B cell (primary cell): ENCODE results near the gene WWP2. TPM values are rescaled to one million over a fixed set of nuclear protein-coding genes. Genes with fewer than 3 reads are reported as not detected.

Experiments
- ATAC-seq: fragments of 200-7000 bp; cut with Tn5 transposase; one replicate; pipeline ENCODE4 v1.10.0; 2021; ENCODE audit warnings: low read depth, mild to moderate bottlenecking, moderate number of reproducible peaks, moderate library complexity
- CTCF ChIA-PET: fragments of 350-600 bp; sonication (Branson Sonifier 250); formaldehyde crosslinking; loops from one replicate; lab custom pipeline; 2021; ENCODE audit warnings: antibody characterized with exemption, inconsistent platforms; lab: Charles Lee
- POLR2A ChIA-PET: fragments of 350-600 bp; sonication (Branson Sonifier 250); formaldehyde crosslinking; loops from one replicate; lab custom pipeline; 2021; ENCODE audit warnings: antibody characterized with exemption; lab: Charles Lee
- DNase-seq: peaks from one replicate; pipeline ENCODE4 v3.0.0; 2013
- H2AFZ ChIP-seq: 2 replicates; pipeline ENCODE4 v1.6.1; 2012; ENCODE audit warnings: mild to moderate bottlenecking, low read depth, low read length; ENCODE audit not compliant: insufficient read depth, poor library complexity, severe bottlenecking
- H3K27ac ChIP-seq, 2 donors: 1 replicate in 1 of 2; 2 replicates in 1 of 2; pipeline ENCODE4 v1.5.1; 2012 to 2013; ENCODE audit warnings: low read length in 2 of 2, mild to moderate bottlenecking in 2 of 2, moderate library complexity in 1 of 2
- H3K27me3 ChIP-seq, 4 experiments: fragments of 200-600 bp in 1 of 4; sonication (generic) in 1 of 4; replicated peaks in 1 of 4; 1 replicate in 2 of 4; 2 replicates in 2 of 4; pipeline versions ENCODE4 v1.6.1 to v1.7.0; 2013 to 2016; ENCODE audit warnings: low read length in 3 of 4, mild to moderate bottlenecking in 2 of 4, mixed read lengths in 1 of 4, moderate library complexity in 1 of 4; ENCODE audit not compliant: insufficient read depth in 4 of 4, control insufficient read depth in 3 of 4; ENCODE audit errors: control extremely low read depth in 1 of 4
- H3K36me3 ChIP-seq, 2 experiments: replicated peaks in 1 of 2; 1 replicate in 1 of 2; 2 replicates in 1 of 2; pipeline versions ENCODE4 v1.6.1 to v1.7.1; 2013; ENCODE audit warnings: low read length in 1 of 2; ENCODE audit not compliant: insufficient read depth in 2 of 2, control insufficient read depth in 1 of 2; ENCODE audit errors: control extremely low read depth in 1 of 2, extremely low read depth in 1 of 2
- H3K4me1 ChIP-seq, 2 donors: fragments of 200-600 bp in 1 of 2; sonication (generic) in 1 of 2; 1 replicate in 1 of 2; 2 replicates in 1 of 2; pipeline versions ENCODE4 v1.5.1 to v1.6.1; 2013 to 2017; ENCODE audit warnings: low read length in 2 of 2; ENCODE audit not compliant: control insufficient read depth in 2 of 2, insufficient read depth in 2 of 2
- H3K4me2 ChIP-seq: replicated peaks from 2 replicates; pipeline ENCODE3; 2012; ENCODE audit warnings: mild to moderate bottlenecking, low read depth, low read length; ENCODE audit not compliant: poor library complexity, severe bottlenecking
- H3K4me3 ChIP-seq, 5 experiments: fragments of 200-600 bp in 1 of 5; sonication (generic) in 1 of 5; 1 replicate in 3 of 5; 2 replicates in 2 of 5; pipeline versions ENCODE4 v1.5.1 to v1.7.0; 2011 to 2016; ENCODE audit warnings: low read length in 4 of 5, mild to moderate bottlenecking in 4 of 5, low read depth in 2 of 5, control low read depth in 1 of 5, moderate library complexity in 1 of 5; ENCODE audit not compliant: insufficient read depth in 1 of 5; ENCODE audit errors: control extremely low read depth in 1 of 5, extremely low read depth in 1 of 5
- H3K79me2 ChIP-seq: fragments of 200-600 bp; sonication (generic); one replicate; pipeline ENCODE4 v1.6.0; 2016; ENCODE audit warnings: low read length; ENCODE audit not compliant: control insufficient read depth, insufficient read depth
- H3K9ac ChIP-seq: fragments of 200-600 bp; sonication (generic); 2 replicates; pipeline ENCODE4 v1.6.1; 2017; ENCODE audit warnings: mild to moderate bottlenecking, low read length, moderate library complexity
- H3K9me3 ChIP-seq, 3 donors: one replicate each; pipeline versions ENCODE4 v1.6.1 to v1.7.1; 2013; ENCODE audit warnings: low read length in 2 of 3; ENCODE audit not compliant: control insufficient read depth in 2 of 3, insufficient read depth in 1 of 3; ENCODE audit errors: control extremely low read depth in 1 of 3
- H4K20me1 ChIP-seq: 2 replicates; pipeline ENCODE4 v1.6.0; 2012; ENCODE audit warnings: mild to moderate bottlenecking, low read length; ENCODE audit not compliant: insufficient read depth, control insufficient read depth, poor library complexity, severe bottlenecking
- H3K27ac Mint-ChIP-seq: one replicate; pipeline ENCODE4 v1.8.0; 2021; ENCODE audit warnings: mixed read lengths
- H3K27me3 Mint-ChIP-seq: one replicate; pipeline ENCODE4 v1.8.0; 2021; ENCODE audit warnings: mixed read lengths
- H3K4me1 Mint-ChIP-seq: one replicate; pipeline ENCODE4 v1.8.0; 2021; ENCODE audit warnings: mixed read lengths
- H3K4me3 Mint-ChIP-seq: one replicate; pipeline ENCODE4 v1.8.0; 2021; ENCODE audit warnings: mixed read lengths
- H3K9me3 Mint-ChIP-seq: one replicate; pipeline ENCODE4 v1.8.0; 2022; ENCODE audit warnings: mixed read lengths; ENCODE audit not compliant: insufficient read depth
- EZH2 ChIP-seq: IDR thresholded peaks from 2 replicates; pipeline ENCODE4 v1.6.1; 2012; ENCODE audit warnings: borderline replicate concordance, low read depth, mild to moderate bottlenecking, moderate library complexity, low read length; ENCODE audit not compliant: insufficient read depth, poor library complexity, severe bottlenecking
- WGBS: methylation state at CpG from one replicate; pipeline ENCODE4 v1.1.5; 2013; ENCODE audit warnings: missing lambda C conversion rate; ENCODE audit not compliant: insufficient coverage; 5-methylcytosine and 5-hydroxymethylcytosine counted together
- intact Hi-C: fragments of 100-400 bp; cut with micrococcal nuclease; formaldehyde crosslinking; loops from one replicate; pipeline ENCODE4 v1.10.0; 2022
- polyA plus RNA-seq: library from polyadenylated mRNA; depleted of rRNA; stranded (reverse); fragments of >200 nt; gene quantifications from 2 replicates; pipeline ENCODE4 v1.2.3, GENCODE V29; 2012
- total RNA-seq, 2 donors: library from RNA; stranded (reverse); fragments of 120-200 nt in 1 of 2; gene quantifications; 1 replicate in 1 of 2; 2 replicates in 1 of 2; pipeline versions ENCODE4 v1.2.3 to v1.2.4, GENCODE V29; 2013 to 2022
- TF ChIP-seq, protein P1 (sequence below): fragments of 200-600 bp; IDR thresholded peaks from one replicate; pipeline ENCODE4 v1.8.0; 2022; ENCODE audit warnings: antibody characterized with exemption, mild to moderate bottlenecking

The WWP2 gene
- total and polyA plus RNA-seq, 2 donors (not counting 1 experiment from before 2014, with no cell fraction given) = 33.4 to 105 TPM

- H2AFZ ChIP-seq = no peak overlapping the region
Measured at GRCh38 chr16:69863401-69864281, 101.5 kb downstream of the WWP2 start.

DNA sequence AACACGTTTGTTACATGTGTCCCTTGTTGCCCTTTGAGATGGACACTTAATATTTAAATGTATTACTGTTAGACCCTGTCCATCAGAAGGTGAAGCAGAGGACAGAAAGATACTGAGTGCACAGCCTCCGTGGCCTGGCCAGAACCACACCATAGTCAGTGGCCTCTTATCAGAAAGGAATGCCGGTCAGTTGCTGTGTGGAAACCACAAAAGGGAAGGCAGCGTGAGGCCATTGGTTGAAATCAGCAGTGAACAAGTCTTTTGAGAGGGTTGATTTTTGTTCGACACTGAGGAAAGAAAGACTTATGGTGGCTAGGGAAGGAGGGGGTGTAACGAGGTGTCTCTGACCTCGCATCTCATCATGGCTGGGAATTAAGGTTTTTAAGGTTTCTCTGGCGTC lies 103.6 kb downstream of the WWP2 start:
- no peak overlapping the region for H3K4me2 ChIP-seq
- TF ChIP-seq EZH2 = no peak
- TF ChIP-seq, protein P1, sequence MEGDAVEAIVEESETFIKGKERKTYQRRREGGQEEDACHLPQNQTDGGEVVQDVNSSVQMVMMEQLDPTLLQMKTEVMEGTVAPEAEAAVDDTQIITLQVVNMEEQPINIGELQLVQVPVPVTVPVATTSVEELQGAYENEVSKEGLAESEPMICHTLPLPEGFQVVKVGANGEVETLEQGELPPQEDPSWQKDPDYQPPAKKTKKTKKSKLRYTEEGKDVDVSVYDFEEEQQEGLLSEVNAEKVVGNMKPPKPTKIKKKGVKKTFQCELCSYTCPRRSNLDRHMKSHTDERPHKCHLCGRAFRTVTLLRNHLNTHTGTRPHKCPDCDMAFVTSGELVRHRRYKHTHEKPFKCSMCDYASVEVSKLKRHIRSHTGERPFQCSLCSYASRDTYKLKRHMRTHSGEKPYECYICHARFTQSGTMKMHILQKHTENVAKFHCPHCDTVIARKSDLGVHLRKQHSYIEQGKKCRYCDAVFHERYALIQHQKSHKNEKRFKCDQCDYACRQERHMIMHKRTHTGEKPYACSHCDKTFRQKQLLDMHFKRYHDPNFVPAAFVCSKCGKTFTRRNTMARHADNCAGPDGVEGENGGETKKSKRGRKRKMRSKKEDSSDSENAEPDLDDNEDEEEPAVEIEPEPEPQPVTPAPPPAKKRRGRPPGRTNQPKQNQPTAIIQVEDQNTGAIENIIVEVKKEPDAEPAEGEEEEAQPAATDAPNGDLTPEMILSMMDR = no peak
- ATAC-seq = no peak
- no peak overlapping the region for H3K27ac Mint-ChIP-seq
- no peaks in the 10 kb centered on the region for H3K9me3 Mint-ChIP-seq
- peaks cover 11% of the 10 kb centered on the region for H3K79me2 ChIP-seq
- H4K20me1 ChIP-seq = peaks cover 6% of the 10 kb centered on the region
- ChIA-PET CTCF (no interaction called here), POLR2A (no interaction called here)
- H3K27me3 Mint-ChIP-seq = no peaks in the 10 kb centered on the region
- H3K9ac ChIP-seq = no peak overlapping the region
- H3K4me1 ChIP-seq = no peaks in the 10 kb centered on the region
- intact Hi-C loops = no loop called here
- no peak overlapping the region for H3K27ac ChIP-seq
- no peak overlapping the region for H2AFZ ChIP-seq
- H3K9me3 ChIP-seq = no peaks in the 10 kb centered on the region
- DNase-seq = no peak
- H3K4me1 Mint-ChIP-seq = no peaks in the 10 kb centered on the region
- no peaks in the 10 kb centered on the region for H3K27me3 ChIP-seq
- H3K4me3 Mint-ChIP-seq = no peak overlapping the region
- 82% methylated on average over 6 of the region's 8 CpGs for WGBS
- H3K36me3 ChIP-seq = peaks cover 4 to 22% of the 10 kb centered on the region in 2 experiments
- H3K4me3 ChIP-seq = no peak overlapping the region

More at GRCh38 chr16:69863401-69864281, 101.5 kb downstream of the WWP2 start:
- intact Hi-C loops = no loop called here
- POLR2A ChIA-PET = no interaction called here
- CTCF ChIA-PET = no interaction called here
- Mint-ChIP-seq H3K4me1 (no peaks in the 10 kb centered on the region), H3K27ac (no peak overlapping the region), H3K4me3 (no peak overlapping the region), H3K9me3 (no peaks in the 10 kb centered on the region), H3K27me3 (no peaks in the 10 kb centered on the region)
- DNase-seq (no peak), ATAC-seq (no peak)
- peaks cover 11% of the 10 kb centered on the region for H3K79me2 ChIP-seq
- H3K4me1 ChIP-seq = no peaks in the 10 kb centered on the region
- peaks cover 6% of the 10 kb centered on the region for H4K20me1 ChIP-seq
- TF ChIP-seq, protein P1 = no peak
- TF ChIP-seq EZH2 = no peak
- H3K27me3 ChIP-seq = no peaks in the 10 kb centered on the region
- H3K36me3 ChIP-seq = peaks cover 10 to 27% of the 10 kb centered on the region in 2 experiments
- H3K9ac ChIP-seq = no peak overlapping the region
- no peak overlapping the region for H3K27ac ChIP-seq
- 93% methylated on average over 3 of the region's 16 CpGs for WGBS
- H3K9me3 ChIP-seq = no peaks in the 10 kb centered on the region
- no peak overlapping the region for H3K4me3 ChIP-seq
- H3K4me2 ChIP-seq = no peak overlapping the region
